ENCODE measurements around the gene RPUSD1.

The RPUSD1 gene

GRCh38 chr16:797686-798085 is 9.5 kb upstream of the RPUSD1 start:
- DNase-seq, result no peak

GRCh38 chr16:797120-797420 is 8.9 kb upstream of the RPUSD1 start:
- DNase-seq, result no peak

GRCh38 chr16:796296-797119 is 8.3 kb upstream of the RPUSD1 start:
- DNase-seq, result no peak

GRCh38 chr16:795580-796229 is 7.5 kb upstream of the RPUSD1 start:
- DNase-seq, result no peak

GRCh38 chr16:794853-795466 is 6.8 kb upstream of the RPUSD1 start:
- no peak for DNase-seq

GRCh38 chr16:794091-794822 is 6.1 kb upstream of the RPUSD1 start:
- DNase-seq, result no peak

- DNase-seq, result no peak
These were observed 5.2 kb upstream of the RPUSD1 start for GRCh38 chr16:793414-793813.

- no peak for DNase-seq
These were observed 4.2 kb upstream of the RPUSD1 start for GRCh38 chr16:792221-792995.

- DNase-seq, result no peak
These were observed 3.0 kb upstream of the RPUSD1 start for GRCh38 chr16:791131-791530.

- no peak for DNase-seq
These were observed 1.9 kb upstream of the RPUSD1 start for GRCh38 chr16:790086-790485.

- no peak for DNase-seq
These were observed 1.1 kb upstream of the RPUSD1 start for GRCh38 chr16:789191-789850.

- DNase-seq, result peak; percentile 92
These were observed 382 bp upstream of the RPUSD1 start, which contains the start of gene CHTF18 for GRCh38 chr16:788399-789126. Gene CHTF18, plus strand, starts transcription at chr16:788620. Its CDS starts 65 bp downstream, at chr16:788685.

GRCh38 chr16:787321-787966 is 737 bp downstream of the RPUSD1 start:
- no peak for DNase-seq

- peak; percentile 62 for DNase-seq
These were observed 2.3 kb downstream of the RPUSD1 start for GRCh38 chr16:785563-786535.

GRCh38 chr16:784431-784830 is 3.8 kb downstream of the RPUSD1 start:
- no peak for DNase-seq

GRCh38 chr16:783404-784161 is 4.6 kb downstream of the RPUSD1 start:
- DNase-seq, result no peak

GRCh38 chr16:782766-783403 is 5.3 kb downstream of the RPUSD1 start:
- DNase-seq, result no peak

- no peak for DNase-seq
These were observed 5.9 kb downstream of the RPUSD1 start for GRCh38 chr16:782258-782657.

All from stimulated activated naive CD4-positive, alpha-beta T cell treated with Interleukin-2 at 50 U/mL for 16 hours (primary cell).